EL (cell line): ENCODE data around the gene SHC4.
A peak's percentile ranks its signal among the peaks of the same experiment; 100 is the strongest.

Experiments
- DNase-seq: peaks from one replicate; pipeline ENCODE4 v3.0.0-alpha.2; 2016

Gene SHC4

DNA sequence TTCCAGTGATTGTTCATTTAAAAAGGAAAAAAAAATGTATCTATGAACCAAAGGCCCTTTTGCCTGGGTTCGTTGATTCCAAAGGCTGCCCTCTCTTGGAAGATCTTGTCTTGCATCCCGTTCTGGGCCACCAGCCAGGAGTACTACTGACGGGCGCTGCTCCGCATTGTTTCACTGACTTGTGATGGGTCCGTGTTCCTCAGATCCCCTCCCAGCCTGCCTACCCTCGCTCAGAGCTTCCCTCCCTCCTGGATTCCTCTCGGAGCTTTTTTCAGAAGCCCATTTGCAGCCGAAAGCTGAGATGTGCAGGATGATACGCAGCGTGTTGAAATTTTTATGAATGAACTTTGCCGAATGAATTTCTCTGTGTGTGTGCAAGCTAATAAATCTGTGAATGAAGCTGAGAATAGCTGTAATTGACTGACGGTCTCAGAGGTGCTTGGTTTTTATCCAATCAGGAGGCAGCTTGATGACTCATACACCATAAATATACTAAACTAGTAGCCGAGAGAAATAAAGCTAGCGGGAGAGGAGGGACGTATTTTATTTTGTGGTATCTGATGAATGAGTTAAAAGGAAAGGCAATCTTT is at the start of gene SHC4:
Gene SHC4, minus strand, starts transcription at position 396 of the 590 bp plus-strand sequence. CDS start 904 bp downstream, outside the sequence.
- DNase-seq, result peak; percentile 86

GRCh38 chr15:48999314-48999713 is 35.6 kb upstream of the SHC4 start:
- DNase-seq, result no peak

- peak; percentile 46 for DNase-seq
Measured at GRCh38 chr15:48996276-48996675, 32.6 kb upstream of the SHC4 start.

GRCh38 chr15:48993380-48993779 is 29.7 kb upstream of the SHC4 start:
- DNase-seq, result no peak

GRCh38 chr15:48992545-48992944 is 28.8 kb upstream of the SHC4 start:
- no peak for DNase-seq

- DNase-seq, result no peak
Measured at GRCh38 chr15:48992096-48992495, 28.4 kb upstream of the SHC4 start.

DNA sequence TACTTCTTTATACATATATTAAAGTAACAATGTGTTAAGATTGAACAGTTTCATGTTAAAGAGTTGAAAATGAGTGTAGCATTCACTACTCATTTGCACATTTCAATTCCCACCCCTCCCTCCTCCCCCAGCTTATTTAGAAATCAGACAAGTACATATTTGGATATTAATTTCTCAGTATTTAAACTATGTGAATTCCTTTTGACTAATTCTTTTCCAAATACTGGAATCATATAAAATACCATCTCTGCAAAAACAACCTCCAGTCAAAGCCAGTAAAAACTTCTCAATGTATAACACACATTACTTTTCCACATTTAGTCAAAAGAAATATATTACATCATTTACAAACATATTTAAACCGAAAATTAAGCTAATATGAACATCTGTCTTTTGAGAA is 25.5 kb upstream of the SHC4 start:
- peak; percentile 8 for DNase-seq

- no peak for DNase-seq
Measured at GRCh38 chr15:48987142-48987541, 23.4 kb upstream of the SHC4 start.

DNA sequence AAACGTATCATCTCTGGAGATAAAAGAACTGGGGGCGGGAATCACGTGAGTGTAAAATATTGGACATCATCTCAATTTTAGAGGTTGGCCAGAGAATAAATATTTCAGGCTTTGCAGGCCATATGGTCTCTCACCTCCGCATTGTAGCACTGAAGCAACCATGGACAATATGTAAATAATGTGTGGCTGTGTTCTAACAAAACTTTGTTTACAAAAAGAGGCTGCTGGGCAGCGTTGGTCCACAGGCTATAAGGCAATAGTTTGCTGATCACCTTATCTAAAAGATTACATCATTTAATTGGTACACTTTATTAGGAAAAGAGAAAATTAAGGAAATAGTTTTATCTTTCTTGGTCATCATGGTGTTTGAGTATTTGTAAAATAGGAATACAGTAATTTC is 22.5 kb upstream of the SHC4 start:
- no peak for DNase-seq

- no peak for DNase-seq
Measured at GRCh38 chr15:48985516-48985915, 21.8 kb upstream of the SHC4 start.

GRCh38 chr15:48984811-48985352 is 21.2 kb upstream of the SHC4 start:
- DNase-seq, result no peak

DNA sequence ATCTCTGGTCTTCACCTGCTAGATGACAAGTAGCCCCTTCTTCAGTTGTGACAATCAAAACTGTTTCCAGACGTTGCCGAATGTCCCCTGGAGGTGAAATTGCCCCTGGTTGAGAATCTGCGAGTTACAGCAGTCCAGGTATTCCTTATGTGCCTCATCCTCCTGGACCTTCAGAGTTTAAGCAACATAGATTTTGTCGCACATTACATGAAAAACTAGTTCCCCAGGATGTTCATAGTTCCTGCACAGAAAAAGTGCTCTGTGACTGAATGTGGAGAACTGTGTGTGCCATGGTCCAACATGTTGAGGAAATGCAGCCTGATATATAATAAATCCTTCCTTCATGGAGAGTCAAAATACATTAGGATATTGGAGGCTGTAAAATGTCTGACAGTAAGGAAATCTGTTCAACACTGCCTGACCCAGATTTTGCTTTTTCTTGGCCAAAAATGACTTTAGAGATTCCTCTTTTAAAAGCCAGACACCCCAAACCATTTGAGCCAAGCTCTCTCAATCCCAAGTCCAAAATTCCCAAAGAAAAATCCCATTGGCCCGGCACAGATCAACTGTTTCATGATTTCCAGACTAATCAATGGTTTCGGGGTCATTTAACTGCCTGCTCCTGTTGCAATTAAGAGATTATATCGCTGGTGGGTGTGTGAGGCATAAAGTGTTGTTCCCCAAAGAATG is 20.4 kb upstream of the SHC4 start:
- no peak for DNase-seq

GRCh38 chr15:48983300-48983699 is 19.6 kb upstream of the SHC4 start:
- DNase-seq, result no peak

DNA sequence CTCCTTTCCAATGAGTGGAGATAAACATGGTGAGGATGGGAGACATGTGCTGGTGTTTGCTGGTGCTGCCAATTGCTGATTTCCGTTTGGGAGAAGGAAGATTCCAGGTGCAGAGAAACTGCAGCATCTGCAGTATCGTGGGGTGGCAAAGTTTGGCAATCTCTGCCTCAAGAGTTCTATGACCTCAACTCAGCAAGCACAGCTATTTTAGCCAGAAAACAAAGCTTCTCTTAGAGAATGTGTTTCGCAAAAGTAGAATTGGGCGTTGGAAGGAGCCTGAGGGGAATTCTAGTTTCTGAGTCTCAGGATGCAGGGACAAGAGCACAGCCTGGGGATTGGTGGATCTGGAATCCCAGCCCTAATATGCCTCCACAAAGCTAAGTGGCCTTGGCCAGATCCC is 18.2 kb upstream of the SHC4 start:
- no peak for DNase-seq

GRCh38 chr15:48978638-48979037 is 14.9 kb upstream of the SHC4 start:
- no peak for DNase-seq

DNA sequence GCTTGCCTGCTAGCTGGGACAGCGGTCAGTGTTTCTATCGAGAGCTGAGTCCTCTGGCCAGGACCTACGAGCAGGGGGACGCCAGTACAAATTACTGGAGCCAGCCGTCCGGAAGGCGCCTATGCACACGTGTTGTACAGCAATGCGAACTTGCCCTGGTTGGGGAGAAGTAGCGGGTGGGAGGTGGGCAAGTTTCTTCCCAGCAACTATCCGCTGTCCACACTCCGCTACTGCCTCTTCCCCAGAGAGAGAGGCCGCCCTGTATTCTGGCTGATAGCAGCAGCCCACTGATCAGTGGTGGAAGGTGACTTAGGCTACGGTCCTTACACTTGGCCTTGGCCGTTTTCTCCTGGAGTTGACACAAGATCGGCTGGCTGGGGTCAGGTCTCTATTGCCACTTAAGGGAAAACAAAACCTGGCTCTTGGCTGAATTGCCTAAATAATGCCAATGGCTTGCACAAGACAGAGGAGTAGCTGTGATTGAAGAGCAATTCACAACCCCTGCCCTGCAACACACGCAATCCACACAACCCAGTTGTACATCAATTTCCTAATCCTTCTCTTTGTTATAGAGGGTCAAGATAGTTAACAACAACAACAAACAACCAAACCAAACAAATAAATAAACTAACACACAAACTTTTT is 12.8 kb upstream of the SHC4 start:
- DNase-seq, result no peak

DNA sequence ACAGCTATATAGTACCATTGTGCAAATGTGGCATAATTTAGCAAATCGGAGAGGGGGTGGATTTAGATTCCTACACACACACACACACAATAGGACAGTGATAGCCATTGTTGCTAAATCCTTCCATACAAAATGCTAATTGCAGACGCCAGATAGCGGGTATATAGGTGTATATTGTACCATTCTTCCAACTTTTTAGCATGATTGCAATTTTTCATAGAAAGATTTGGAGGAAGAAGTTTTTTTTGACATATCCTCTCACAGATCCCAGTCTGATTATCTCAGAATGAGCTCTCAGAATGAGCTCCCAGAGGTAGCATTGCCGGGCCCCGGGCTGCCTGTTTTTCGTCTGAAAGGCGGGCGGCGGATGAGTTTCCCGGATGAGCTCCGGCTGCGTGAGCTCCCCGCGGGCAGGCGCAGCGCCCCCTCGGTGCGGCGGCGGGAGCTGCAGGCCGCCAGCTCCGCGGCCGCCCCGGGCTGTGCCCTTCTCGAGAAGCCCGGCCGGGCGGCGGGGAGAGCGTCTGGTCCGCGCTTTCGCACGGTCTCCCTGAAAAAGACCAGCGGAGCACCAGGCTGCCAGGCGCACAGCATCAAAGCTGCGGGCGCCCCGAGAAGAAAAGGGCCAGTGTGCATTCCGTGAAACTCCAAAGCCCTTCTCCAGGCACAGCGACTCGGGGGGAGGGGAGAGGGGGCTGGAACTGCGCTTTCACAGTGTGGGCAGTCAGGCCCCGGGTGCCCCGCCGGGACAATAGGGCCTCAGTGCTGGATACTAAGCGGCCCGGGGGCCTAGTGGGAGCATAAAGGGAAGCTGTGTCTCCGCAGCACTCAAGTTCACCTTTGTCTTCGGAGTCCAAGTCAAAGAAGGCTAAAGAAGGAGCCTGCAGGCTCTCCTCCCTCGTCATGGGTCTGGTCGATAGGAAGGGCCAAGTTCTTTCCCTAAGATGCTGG is 12.0 kb upstream of the SHC4 start:
- DNase-seq, result peak; percentile 83

- DNase-seq, result peak; percentile 11
Measured at GRCh38 chr15:48974882-48975281, 11.2 kb upstream of the SHC4 start.

DNA sequence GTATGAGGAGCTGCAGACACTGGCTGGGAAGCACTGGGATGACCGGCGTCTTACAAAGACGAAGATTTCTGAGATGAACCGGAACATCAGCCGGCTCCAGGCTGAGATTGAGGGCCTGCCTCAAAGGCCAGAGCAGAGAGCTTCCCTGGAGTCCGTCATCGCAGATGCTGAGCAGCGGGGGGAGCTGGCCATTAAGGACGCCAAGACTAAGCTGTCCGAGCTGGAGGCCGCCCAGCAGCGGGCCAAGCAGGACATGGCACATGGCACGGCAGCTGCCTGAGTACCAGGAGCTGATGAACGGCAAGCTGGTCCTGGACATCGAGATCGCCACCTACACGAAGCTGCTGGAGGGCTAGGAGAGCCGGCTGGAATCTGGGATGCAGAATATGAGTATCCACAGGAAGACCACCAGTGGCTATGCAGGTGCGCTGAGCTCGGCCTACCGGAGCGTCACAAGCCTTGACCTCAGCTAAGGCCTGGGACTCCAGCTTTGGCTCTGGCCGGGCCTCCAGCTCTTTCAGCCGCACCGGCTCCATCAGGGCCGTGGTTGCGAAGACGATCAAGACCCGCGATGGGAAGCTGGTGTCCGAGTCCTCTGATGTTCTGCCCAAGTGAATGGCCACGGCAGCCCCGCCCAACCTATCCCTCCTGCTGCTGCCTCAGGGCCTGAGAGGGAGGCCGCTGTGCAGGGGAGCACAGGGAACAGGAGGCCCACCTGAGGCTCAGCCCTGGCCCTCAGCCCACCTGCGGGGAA is 9.2 kb upstream of the SHC4 start:
- no peak for DNase-seq

DNA sequence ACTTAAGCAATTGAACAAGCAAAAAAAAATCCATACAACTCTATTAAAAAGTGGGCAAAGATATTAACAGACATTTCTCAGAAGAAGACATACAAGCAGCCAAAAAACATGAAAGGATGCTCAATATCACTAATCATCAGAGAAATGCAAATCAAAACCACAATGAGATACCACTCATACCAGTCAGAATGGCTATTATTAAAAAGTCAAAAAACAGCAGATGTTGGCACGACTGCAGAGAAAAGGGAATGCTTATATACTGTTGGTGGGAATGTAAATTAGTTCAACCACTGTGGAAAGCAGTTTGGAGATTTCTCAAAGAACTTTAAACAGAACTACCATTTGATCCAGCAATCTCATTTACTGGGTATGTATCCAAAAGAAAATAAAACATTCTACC is 7.2 kb upstream of the SHC4 start:
- peak; percentile 64 for DNase-seq

GRCh38 chr15:48968066-48968465 is 4.3 kb upstream of the SHC4 start:
- DNase-seq, result no peak

GRCh38 chr15:48967336-48967735 is 3.6 kb upstream of the SHC4 start:
- no peak for DNase-seq
